ENCODE data around the gene C6orf15.

DNA sequence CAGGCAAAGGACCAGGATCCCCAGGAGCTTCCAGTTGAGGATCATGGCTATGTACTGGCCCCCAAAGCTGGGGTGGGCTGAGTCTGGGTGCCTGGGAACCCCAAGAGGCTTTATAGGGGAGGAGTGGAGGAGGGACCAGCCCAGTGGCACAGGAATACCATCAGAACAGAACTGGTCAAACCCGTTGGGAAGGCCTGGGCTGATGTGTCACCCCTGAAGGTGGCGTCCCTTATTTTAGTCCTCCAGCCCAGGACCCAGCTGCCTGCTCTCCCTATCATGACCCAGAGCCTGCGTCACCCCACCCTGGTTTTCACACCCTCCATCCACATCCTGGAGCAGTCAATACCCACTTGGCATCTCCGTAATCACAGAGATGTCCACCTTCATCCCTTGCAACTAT, 26.6 kb upstream of the C6orf15 start, which contains the start of gene PSORS1C2:
- TF ChIP-seq, protein P1, sequence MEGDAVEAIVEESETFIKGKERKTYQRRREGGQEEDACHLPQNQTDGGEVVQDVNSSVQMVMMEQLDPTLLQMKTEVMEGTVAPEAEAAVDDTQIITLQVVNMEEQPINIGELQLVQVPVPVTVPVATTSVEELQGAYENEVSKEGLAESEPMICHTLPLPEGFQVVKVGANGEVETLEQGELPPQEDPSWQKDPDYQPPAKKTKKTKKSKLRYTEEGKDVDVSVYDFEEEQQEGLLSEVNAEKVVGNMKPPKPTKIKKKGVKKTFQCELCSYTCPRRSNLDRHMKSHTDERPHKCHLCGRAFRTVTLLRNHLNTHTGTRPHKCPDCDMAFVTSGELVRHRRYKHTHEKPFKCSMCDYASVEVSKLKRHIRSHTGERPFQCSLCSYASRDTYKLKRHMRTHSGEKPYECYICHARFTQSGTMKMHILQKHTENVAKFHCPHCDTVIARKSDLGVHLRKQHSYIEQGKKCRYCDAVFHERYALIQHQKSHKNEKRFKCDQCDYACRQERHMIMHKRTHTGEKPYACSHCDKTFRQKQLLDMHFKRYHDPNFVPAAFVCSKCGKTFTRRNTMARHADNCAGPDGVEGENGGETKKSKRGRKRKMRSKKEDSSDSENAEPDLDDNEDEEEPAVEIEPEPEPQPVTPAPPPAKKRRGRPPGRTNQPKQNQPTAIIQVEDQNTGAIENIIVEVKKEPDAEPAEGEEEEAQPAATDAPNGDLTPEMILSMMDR (IDR thresholded peaks at IDR 0.05 in 2 of 3, conservative IDR thresholded peaks at IDR 0.05 in 1 of 3; ENCODE audit: borderline replicate concordance in 1 of 3, insufficient read depth in 1 of 3, low read depth in 2 of 3, low read length in 2 of 3) = no peak
- TF ChIP-seq ZNF274 (IDR thresholded peaks at IDR 0.05; ENCODE audit: low read depth, low read length) = no peak
- TF ChIP-seq EZH2 (IDR thresholded peaks at IDR 0.05) = no peak
- no peak for TF ChIP-seq RAD21 (IDR thresholded peaks at IDR 0.05; ENCODE audit: low read depth)
- no peak for TF ChIP-seq POLR2A (IDR thresholded peaks at IDR 0.05; ENCODE audit: borderline replicate concordance, extremely low read depth, insufficient read depth, insufficient read length)
